Central memory CD8-positive, alpha-beta T cell (primary cell): ENCODE data around the gene BABAM2.
"Not testable (repeated sequence)": the region's sequence is repeated elsewhere in the genome, so short reads cannot be mapped to it uniquely, and the experiment has no call there.

Experiments used
- ATAC-seq: fragments of 150-1000 bp; cut with Tn5 transposase; replicated peaks from 2 replicates; pipeline ENCODE4 v1.10.0; 2022; ENCODE audit warnings: mild to moderate bottlenecking, moderate FRiP score, moderate number of reproducible peaks; ENCODE audit not compliant: poor library complexity, severe bottlenecking; ENCODE audit errors: extremely low read depth
- DNase-seq, 2 donors: peaks; one replicate each; pipeline ENCODE4 v3.0.0; 2021; ENCODE audit warnings: low spot score in 2 of 2
- H3K27ac Mint-ChIP-seq: one replicate; pipeline ENCODE4 v1.8.0; 2022; ENCODE audit warnings: low read depth, mild to moderate bottlenecking, moderate library complexity, mixed read lengths
- H3K27me3 Mint-ChIP-seq: one replicate; pipeline ENCODE4 v1.8.0; 2022; ENCODE audit warnings: mixed read lengths
- H3K36me3 Mint-ChIP-seq: one replicate; pipeline ENCODE4 v1.8.0; 2022; ENCODE audit warnings: mild to moderate bottlenecking, moderate library complexity, mixed read lengths; ENCODE audit not compliant: insufficient read depth
- H3K4me1 Mint-ChIP-seq: one replicate; pipeline ENCODE4 v1.8.0; 2022; ENCODE audit warnings: mixed read lengths
- H3K4me3 Mint-ChIP-seq: one replicate; pipeline ENCODE4 v1.8.0; 2022; ENCODE audit warnings: mild to moderate bottlenecking, moderate library complexity, mixed read lengths
- H3K9me3 Mint-ChIP-seq: one replicate; pipeline ENCODE4 v1.8.0; 2022; ENCODE audit warnings: mixed read lengths

The BABAM2 gene

GRCh38 chr2:28002181-28002580 lies 111.7 kb downstream of the BABAM2 start:
- Mint-ChIP-seq H3K27me3 (no peaks in the 10 kb centered on the region), H3K4me3 (no peak overlapping the region), H3K27ac (no peak overlapping the region), H3K36me3 (no peaks in the 10 kb centered on the region), H3K9me3 (no peaks in the 10 kb centered on the region), H3K4me1 (peaks cover 20% of the 10 kb centered on the region)
- DNase-seq: no peak
- ATAC-seq: no peak

GRCh38 chr2:28004086-28004485 lies 113.6 kb downstream of the BABAM2 start:
- Mint-ChIP-seq H3K27me3 (no peaks in the 10 kb centered on the region), H3K27ac (no peak overlapping the region), H3K4me3 (no peak overlapping the region), H3K9me3 (no peaks in the 10 kb centered on the region), H3K4me1 (peaks cover 20% of the 10 kb centered on the region), H3K36me3 (peaks cover 6% of the 10 kb centered on the region)
- DNase-seq: no peak
- ATAC-seq: no peak

GRCh38 chr2:28009732-28010131 lies 119.2 kb downstream of the BABAM2 start:
- DNase-seq (no peak), ATAC-seq (no peak)
- no peaks in the 10 kb centered on the region for H3K9me3 Mint-ChIP-seq
- H3K27me3 Mint-ChIP-seq: no peaks in the 10 kb centered on the region
- H3K36me3 Mint-ChIP-seq: peaks cover 6% of the 10 kb centered on the region
- H3K27ac Mint-ChIP-seq: no peak overlapping the region
- H3K4me1 Mint-ChIP-seq: peaks cover 10% of the 10 kb centered on the region
- no peak overlapping the region for H3K4me3 Mint-ChIP-seq

- ATAC-seq (no peak), DNase-seq (no peak)
- Mint-ChIP-seq H3K27ac (no peak overlapping the region), H3K4me3 (no peak overlapping the region), H3K36me3 (peaks cover 6% of the 10 kb centered on the region), H3K27me3 (no peaks in the 10 kb centered on the region), H3K4me1 (peaks cover 15% of the 10 kb centered on the region), H3K9me3 (no peaks in the 10 kb centered on the region)
Observed at GRCh38 chr2:28011322-28011737, 120.8 kb downstream of the BABAM2 start.

GRCh38 chr2:28018474-28018873 lies 127.9 kb downstream of the BABAM2 start:
- ATAC-seq, H3K27ac Mint-ChIP-seq, H3K36me3 Mint-ChIP-seq, H3K9me3 Mint-ChIP-seq, DNase-seq, H3K4me3 Mint-ChIP-seq, H3K27me3 Mint-ChIP-seq: not testable (repeated sequence)
- peaks cover 20% of the 10 kb centered on the region for H3K4me1 Mint-ChIP-seq

- not testable (repeated sequence) for ATAC-seq, H3K27ac Mint-ChIP-seq, DNase-seq, H3K27me3 Mint-ChIP-seq, H3K9me3 Mint-ChIP-seq, H3K4me3 Mint-ChIP-seq, H3K36me3 Mint-ChIP-seq
- peaks cover 20% of the 10 kb centered on the region for H3K4me1 Mint-ChIP-seq
Observed at GRCh38 chr2:28019521-28019920, 129.0 kb downstream of the BABAM2 start.

- Mint-ChIP-seq H3K9me3 (no peaks in the 10 kb centered on the region), H3K4me3 (no peak overlapping the region), H3K27ac (no peak overlapping the region), H3K27me3 (no peaks in the 10 kb centered on the region), H3K4me1 (peaks cover 13% of the 10 kb centered on the region), H3K36me3 (peaks cover 4% of the 10 kb centered on the region)
- no peak for DNase-seq
- no peak for ATAC-seq
Observed at GRCh38 chr2:28021898-28022297, 131.4 kb downstream of the BABAM2 start.

GRCh38 chr2:28025123-28025522 lies 134.6 kb downstream of the BABAM2 start:
- H3K4me3 Mint-ChIP-seq: no peak overlapping the region
- peaks cover 7% of the 10 kb centered on the region for H3K36me3 Mint-ChIP-seq
- H3K27me3 Mint-ChIP-seq: no peaks in the 10 kb centered on the region
- peaks cover 5% of the 10 kb centered on the region for H3K4me1 Mint-ChIP-seq
- DNase-seq (no peak), ATAC-seq (no peak)
- H3K9me3 Mint-ChIP-seq: no peaks in the 10 kb centered on the region
- no peak overlapping the region for H3K27ac Mint-ChIP-seq

GRCh38 chr2:28026230-28026629 lies 135.7 kb downstream of the BABAM2 start:
- not testable (repeated sequence) for ATAC-seq, H3K36me3 Mint-ChIP-seq, H3K27ac Mint-ChIP-seq, H3K27me3 Mint-ChIP-seq, H3K4me1 Mint-ChIP-seq, DNase-seq, H3K4me3 Mint-ChIP-seq, H3K9me3 Mint-ChIP-seq

GRCh38 chr2:28028025-28028424 lies 137.5 kb downstream of the BABAM2 start:
- H3K27ac Mint-ChIP-seq: no peak overlapping the region
- DNase-seq (no peak), ATAC-seq (no peak)
- no peaks in the 10 kb centered on the region for H3K9me3 Mint-ChIP-seq
- H3K27me3 Mint-ChIP-seq: no peaks in the 10 kb centered on the region
- H3K4me1 Mint-ChIP-seq: no peaks in the 10 kb centered on the region
- H3K36me3 Mint-ChIP-seq: peaks cover 7% of the 10 kb centered on the region
- H3K4me3 Mint-ChIP-seq: no peak overlapping the region

- H3K27ac Mint-ChIP-seq: no peak overlapping the region
- ATAC-seq (no peak), DNase-seq (no peak)
- H3K4me1 Mint-ChIP-seq: peaks cover 6% of the 10 kb centered on the region
- no peaks in the 10 kb centered on the region for H3K9me3 Mint-ChIP-seq
- no peaks in the 10 kb centered on the region for H3K27me3 Mint-ChIP-seq
- H3K4me3 Mint-ChIP-seq: no peak overlapping the region
- H3K36me3 Mint-ChIP-seq: peaks cover 7% of the 10 kb centered on the region
Observed at GRCh38 chr2:28030600-28030999, 140.1 kb downstream of the BABAM2 start.

GRCh38 chr2:28032816-28033215 lies 142.3 kb downstream of the BABAM2 start:
- H3K36me3 Mint-ChIP-seq: peaks cover 5% of the 10 kb centered on the region
- no peak overlapping the region for H3K27ac Mint-ChIP-seq
- H3K9me3 Mint-ChIP-seq: no peaks in the 10 kb centered on the region
- H3K27me3 Mint-ChIP-seq: no peaks in the 10 kb centered on the region
- peaks cover 6% of the 10 kb centered on the region for H3K4me1 Mint-ChIP-seq
- DNase-seq (no peak), ATAC-seq (no peak)
- no peak overlapping the region for H3K4me3 Mint-ChIP-seq

GRCh38 chr2:28034696-28035095 lies 144.2 kb downstream of the BABAM2 start:
- H3K9me3 Mint-ChIP-seq: no peaks in the 10 kb centered on the region
- DNase-seq: no peak
- ATAC-seq: no peak
- H3K4me1 Mint-ChIP-seq: peaks cover 6% of the 10 kb centered on the region
- peaks cover 4% of the 10 kb centered on the region for H3K36me3 Mint-ChIP-seq
- H3K4me3 Mint-ChIP-seq: no peak overlapping the region
- no peak overlapping the region for H3K27ac Mint-ChIP-seq
- no peaks in the 10 kb centered on the region for H3K27me3 Mint-ChIP-seq

- ATAC-seq (no peak), DNase-seq (no peak)
- H3K27me3 Mint-ChIP-seq: no peaks in the 10 kb centered on the region
- H3K4me1 Mint-ChIP-seq: peaks cover 6% of the 10 kb centered on the region
- H3K36me3 Mint-ChIP-seq: peaks cover 4% of the 10 kb centered on the region
- H3K27ac Mint-ChIP-seq: no peak overlapping the region
- no peak overlapping the region for H3K4me3 Mint-ChIP-seq
- H3K9me3 Mint-ChIP-seq: no peaks in the 10 kb centered on the region
Observed at GRCh38 chr2:28035163-28035690, 144.7 kb downstream of the BABAM2 start.
